GM12878 (cell line): ENCODE measurements around the gene MCTP2. TPM values are rescaled to one million over a fixed set of nuclear protein-coding genes. Genes with fewer than 3 reads are reported as not detected.

Experiments
- ATAC-seq: fragments of 200-7000 bp; cut with Tn5 transposase; 3 replicates; pipeline ENCODE4 v1.9.1; 2020; ENCODE audit warnings: mild to moderate bottlenecking, moderate library complexity
- BruUV-seq: library from RNA; stranded (reverse); fragments of 400-500 nt; replicated peaks from 2 replicates; lab custom pipeline; 2021; lab: Mats Ljungman, UMichigan
- CTCF ChIA-PET: fragments of 300-600 bp; sonication (Branson Sonifier 250); formaldehyde crosslinking; extraction: SDS; loops from one replicate; lab custom pipeline; 2021; ENCODE audit warnings: inconsistent platforms; lab: Yijun Ruan, JAX
- POLR2A ChIA-PET: fragments of 350-600 bp; formaldehyde crosslinking; extraction: SDS; loops from one replicate; lab custom pipeline; 2021; ENCODE audit warnings: inconsistent platforms; lab: Charles Lee
- RAD21 ChIA-PET: fragments of 300-600 bp; sonication (Branson Sonifier 250); formaldehyde crosslinking; loops from one replicate; lab custom pipeline; 2023; ENCODE audit warnings: antibody characterized with exemption; ENCODE audit not compliant: unreplicated experiment; lab: Charles Lee
- SMC1A ChIA-PET: fragments of 300-600 bp; sonication (Branson Sonifier 250); formaldehyde crosslinking; loops from one replicate; lab custom pipeline; 2023; ENCODE audit not compliant: unreplicated experiment, uncharacterized antibody; lab: Charles Lee
- DNase-seq: peaks from one replicate; pipeline ENCODE4 v3.0.0-alpha.2; 2011; ENCODE audit warnings: low read depth, low spot score
- FAIRE-seq: peaks from 3 replicates; lab custom pipeline; 2011; peaks lifted over from hg19 to GRCh38; lab: Jason Lieb, UNC
- H2AFZ ChIP-seq: 2 replicates; pipeline ENCODE4 v1.6.0; 2011; ENCODE audit warnings: low read depth, low read length, control low read depth; ENCODE audit not compliant: control insufficient read depth
- H3K27ac ChIP-seq: 2 replicates; pipeline ENCODE4 v1.5.1; 2011; ENCODE audit warnings: control low read depth; ENCODE audit not compliant: control insufficient read depth, insufficient read depth
- H3K27me3 ChIP-seq, 2 experiments: replicated peaks in 1 of 2; 2 replicates each; pipeline versions ENCODE4 v1.6.0 to v1.6.1; 2011; ENCODE audit warnings: low read length in 1 of 2; ENCODE audit not compliant: control insufficient read depth in 2 of 2, insufficient read depth in 2 of 2
- H3K36me3 ChIP-seq, 2 experiments: 2 replicates each; pipeline ENCODE4 v1.5.1; 2011; ENCODE audit warnings: low read length in 1 of 2; ENCODE audit not compliant: control insufficient read depth in 2 of 2, insufficient read depth in 2 of 2
- H3K4me1 ChIP-seq: 2 replicates; pipeline ENCODE4 v1.6.1; 2011; ENCODE audit warnings: mild to moderate bottlenecking, low read length, moderate library complexity, mixed read lengths; ENCODE audit not compliant: control insufficient read depth, insufficient read depth
- H3K4me2 ChIP-seq: 2 replicates; pipeline ENCODE4 v1.6.0; 2011; ENCODE audit warnings: control low read depth; ENCODE audit not compliant: control insufficient read depth, insufficient read depth
- H3K4me3 ChIP-seq: fragments of 200-600 bp; sonication (generic); 2 replicates; pipeline ENCODE4 v1.5.1; 2016
- H3K79me2 ChIP-seq: 2 replicates; pipeline ENCODE4 v1.6.0; 2011; ENCODE audit warnings: low read length; ENCODE audit not compliant: control insufficient read depth, insufficient read depth
- H3K9ac ChIP-seq: 2 replicates; pipeline ENCODE4 v1.8.0; 2011; ENCODE audit warnings: low read length, control low read depth, mixed read lengths; ENCODE audit not compliant: control insufficient read depth, insufficient read depth
- H3K9me3 ChIP-seq: replicated peaks from 3 replicates; pipeline ENCODE4 v1.5.1; 2011; ENCODE audit warnings: mild to moderate bottlenecking, low read length; ENCODE audit not compliant: control insufficient read depth, insufficient read depth
- H4K20me1 ChIP-seq: 2 replicates; pipeline ENCODE4 v1.6.0; 2011; ENCODE audit not compliant: control insufficient read depth, insufficient read depth
- EZH2 ChIP-seq: IDR thresholded peaks from 2 replicates; pipeline ENCODE4 v1.6.1; 2012; ENCODE audit warnings: low read depth, mild to moderate bottlenecking, control low read depth, inconsistent platforms, low read length, borderline replicate concordance; ENCODE audit not compliant: control insufficient read depth
- NFYA ChIP-seq: IDR thresholded peaks from 2 replicates; pipeline ENCODE4 v1.6.1; 2011; ENCODE audit warnings: low read depth, mild to moderate bottlenecking, low read length, improper control_type of control experiment, borderline replicate concordance
- RUNX3 ChIP-seq: IDR thresholded peaks from 2 replicates; pipeline ENCODE4 v1.6.1; 2012; ENCODE audit warnings: low read length, inconsistent platforms
- SIN3A ChIP-seq: IDR thresholded peaks from 2 replicates; pipeline ENCODE4 v1.6.1; 2012; ENCODE audit warnings: low read depth, low read length, improper control_type of control experiment
- ZNF274 ChIP-seq: IDR thresholded peaks from one replicate; pipeline ENCODE4 v1.8.0; 2011; ENCODE audit not compliant: insufficient read length, insufficient read depth
- WGBS: methylation state at CpG from one replicate; pipeline ENCODE4 v1.1.6; 2016; ENCODE audit warnings: low lambda C conversion rate; ENCODE audit not compliant: insufficient replicate concordance, insufficient coverage; ENCODE audit errors: missing lambda C conversion rate; 5-methylcytosine and 5-hydroxymethylcytosine counted together
- in situ Hi-C: fragments of 300-500 bp; cut with MboI; formaldehyde crosslinking; loops from 9 replicates; pipeline ENCODE4 v1.14.3; 2018; ENCODE audit warnings: mixed read lengths
- intact Hi-C: fragments of 100-400 bp; cut with micrococcal nuclease; formaldehyde crosslinking; loops from one replicate; pipeline ENCODE4 v1.14.2; 2022; ENCODE audit not compliant: unreplicated experiment
- polyA plus RNA-seq, 11 experiments: library from polyadenylated mRNA; depleted of rRNA in 4 of 11; unstranded in 6 of 11; stranded (reverse) in 5 of 11; fragments of >200 nt; fragmentation: Nextera tagmentation in 4 of 11; fragmentation: Illumina TruSeq in 1 of 11; extraction: Ambion mirVana in 4 of 11; extraction: Trizol in 1 of 11; gene quantifications; 1 replicate in 1 of 11; 2 replicates in 10 of 11; pipeline versions ENCODE4 v1.2.1 to v1.2.3, GENCODE V29; 2011 to 2016; ENCODE audit warnings: inconsistent platforms in 2 of 11, missing spikeins in 2 of 11, low read depth in 1 of 11
- total RNA-seq, 4 experiments: library from RNA; depleted of rRNA in 3 of 4; stranded (reverse); fragments of >200 nt in 3 of 4; fragmentation: Illumina TruSeq in 1 of 4; extraction: Trizol in 1 of 4; gene quantifications; 2 replicates each; pipeline versions ENCODE4 v1.2.1 to v1.2.3, GENCODE V29; 2013 to 2021
- TF ChIP-seq, protein P1 (sequence below): fragments of 450-650 bp; conservative IDR thresholded peaks from 2 replicates; pipeline ENCODE4 v1.6.1; 2017; ENCODE audit warnings: mild to moderate bottlenecking, moderate library complexity
- TF ChIP-seq, protein P2 (sequence below): fragments of 450-650 bp; IDR thresholded peaks from 2 replicates; pipeline ENCODE4 v1.6.1; 2014; ENCODE audit warnings: mild to moderate bottlenecking
- TF ChIP-seq, protein P3 (sequence below): fragments of 450-650 bp; IDR thresholded peaks from 2 replicates; pipeline ENCODE4 v1.6.1; 2018; ENCODE audit warnings: mild to moderate bottlenecking, low read depth, moderate library complexity; ENCODE audit not compliant: partially characterized antibody
- TF ChIP-seq, protein P4 (sequence below): fragments of 150-350 bp; IDR thresholded peaks from 2 replicates; pipeline ENCODE4 v1.6.1; 2016; ENCODE audit warnings: low read depth, low read length
- TF ChIP-seq, protein P5 (sequence below): fragments of 450-650 bp; IDR thresholded peaks from 2 replicates; pipeline ENCODE4 v1.6.1; 2017; ENCODE audit warnings: borderline replicate concordance
- TF ChIP-seq, protein P6 (sequence below): IDR thresholded peaks from 2 replicates; pipeline ENCODE4 v1.6.1; 2012; ENCODE audit warnings: low read depth, low read length, improper control_type of control experiment

The MCTP2 gene
- total and polyA plus RNA-seq, 10 of the 15 experiments (the other 5 are each of a cell fraction or from before 2014, with no cell fraction given): 0.24 to 48.5 (median 0.88) TPM

DNA sequence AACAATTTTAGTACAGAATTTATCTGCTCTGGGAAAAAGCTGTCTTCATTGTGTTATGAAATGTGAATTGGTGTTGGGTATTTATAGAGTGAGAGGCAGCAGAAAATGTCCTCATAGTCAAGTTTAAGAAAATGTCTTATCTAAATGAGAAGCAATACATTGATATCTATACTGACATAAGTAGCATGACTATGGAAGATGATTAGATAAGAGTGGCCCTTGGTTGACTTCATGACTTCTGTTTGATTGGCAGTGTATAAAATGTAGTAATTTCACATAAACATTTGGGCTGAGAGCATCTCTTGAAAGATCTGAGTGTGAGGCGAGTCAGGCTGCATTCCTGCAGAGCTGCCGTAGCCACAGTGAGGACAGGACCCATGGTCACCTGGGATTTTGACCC is 19.4 kb downstream of the MCTP2 start:
- Histone ChIP-seq H3K4me3 (no peak overlapping the region), H4K20me1 (no peaks in the 10 kb centered on the region), H3K9ac (no peak overlapping the region), H3K27me3 (no peaks in the 10 kb centered on the region), H3K79me2 (no peaks in the 10 kb centered on the region), H3K36me3 (no peaks in the 10 kb centered on the region), H3K27ac (no peak overlapping the region), H2AFZ (no peak overlapping the region), H3K4me1 (no peaks in the 10 kb centered on the region), H3K9me3 (no peaks in the 10 kb centered on the region; the same call in 2 of the 3 replicates), H3K4me2 (no peak overlapping the region)
- RAD21 ChIA-PET: interaction anchor here (1.1 kb wide), 1 partner anchor 21 kb away, joined by 4 read pairs; no protein-coding TSS in a partner anchor
- no peak for DNase-seq
- BruUV-seq: no TSS peak
- no peak for FAIRE-seq
- WGBS: 57% methylated on average over 2 of the region's 2 CpGs
- ATAC-seq: no peak
- POLR2A ChIA-PET: interaction anchor here (1.3 to 2.4 kb wide), 2 partner anchors 10 to 12 kb away, joined by 3 to 8 read pairs; no protein-coding TSS in a partner anchor
- in situ Hi-C loops (no loop called here), intact Hi-C loops (no loop called here)
- SMC1A ChIA-PET: interaction anchor here (0.8 to 8.9 kb wide), 5 partner anchors 11 to 72 kb away, joined by 3 to 82 read pairs (median 4); no protein-coding TSS in a partner anchor
- CTCF ChIA-PET: interaction anchor here (0.8 to 5.7 kb wide), 2 partner anchors 11 to 73 kb away, joined by 3 to 24 read pairs; no protein-coding TSS in a partner anchor
- TF ChIP-seq, protein P1, sequence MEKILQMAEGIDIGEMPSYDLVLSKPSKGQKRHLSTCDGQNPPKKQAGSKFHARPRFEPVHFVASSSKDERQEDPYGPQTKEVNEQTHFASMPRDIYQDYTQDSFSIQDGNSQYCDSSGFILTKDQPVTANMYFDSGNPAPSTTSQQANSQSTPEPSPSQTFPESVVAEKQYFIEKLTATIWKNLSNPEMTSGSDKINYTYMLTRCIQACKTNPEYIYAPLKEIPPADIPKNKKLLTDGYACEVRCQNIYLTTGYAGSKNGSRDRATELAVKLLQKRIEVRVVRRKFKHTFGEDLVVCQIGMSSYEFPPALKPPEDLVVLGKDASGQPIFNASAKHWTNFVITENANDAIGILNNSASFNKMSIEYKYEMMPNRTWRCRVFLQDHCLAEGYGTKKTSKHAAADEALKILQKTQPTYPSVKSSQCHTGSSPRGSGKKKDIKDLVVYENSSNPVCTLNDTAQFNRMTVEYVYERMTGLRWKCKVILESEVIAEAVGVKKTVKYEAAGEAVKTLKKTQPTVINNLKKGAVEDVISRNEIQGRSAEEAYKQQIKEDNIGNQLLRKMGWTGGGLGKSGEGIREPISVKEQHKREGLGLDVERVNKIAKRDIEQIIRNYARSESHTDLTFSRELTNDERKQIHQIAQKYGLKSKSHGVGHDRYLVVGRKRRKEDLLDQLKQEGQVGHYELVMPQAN: no peak
- TF ChIP-seq, protein P2, sequence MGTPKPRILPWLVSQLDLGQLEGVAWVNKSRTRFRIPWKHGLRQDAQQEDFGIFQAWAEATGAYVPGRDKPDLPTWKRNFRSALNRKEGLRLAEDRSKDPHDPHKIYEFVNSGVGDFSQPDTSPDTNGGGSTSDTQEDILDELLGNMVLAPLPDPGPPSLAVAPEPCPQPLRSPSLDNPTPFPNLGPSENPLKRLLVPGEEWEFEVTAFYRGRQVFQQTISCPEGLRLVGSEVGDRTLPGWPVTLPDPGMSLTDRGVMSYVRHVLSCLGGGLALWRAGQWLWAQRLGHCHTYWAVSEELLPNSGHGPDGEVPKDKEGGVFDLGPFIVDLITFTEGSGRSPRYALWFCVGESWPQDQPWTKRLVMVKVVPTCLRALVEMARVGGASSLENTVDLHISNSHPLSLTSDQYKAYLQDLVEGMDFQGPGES: no peak
- no peak for TF ChIP-seq NFYA
- TF ChIP-seq, protein P3, sequence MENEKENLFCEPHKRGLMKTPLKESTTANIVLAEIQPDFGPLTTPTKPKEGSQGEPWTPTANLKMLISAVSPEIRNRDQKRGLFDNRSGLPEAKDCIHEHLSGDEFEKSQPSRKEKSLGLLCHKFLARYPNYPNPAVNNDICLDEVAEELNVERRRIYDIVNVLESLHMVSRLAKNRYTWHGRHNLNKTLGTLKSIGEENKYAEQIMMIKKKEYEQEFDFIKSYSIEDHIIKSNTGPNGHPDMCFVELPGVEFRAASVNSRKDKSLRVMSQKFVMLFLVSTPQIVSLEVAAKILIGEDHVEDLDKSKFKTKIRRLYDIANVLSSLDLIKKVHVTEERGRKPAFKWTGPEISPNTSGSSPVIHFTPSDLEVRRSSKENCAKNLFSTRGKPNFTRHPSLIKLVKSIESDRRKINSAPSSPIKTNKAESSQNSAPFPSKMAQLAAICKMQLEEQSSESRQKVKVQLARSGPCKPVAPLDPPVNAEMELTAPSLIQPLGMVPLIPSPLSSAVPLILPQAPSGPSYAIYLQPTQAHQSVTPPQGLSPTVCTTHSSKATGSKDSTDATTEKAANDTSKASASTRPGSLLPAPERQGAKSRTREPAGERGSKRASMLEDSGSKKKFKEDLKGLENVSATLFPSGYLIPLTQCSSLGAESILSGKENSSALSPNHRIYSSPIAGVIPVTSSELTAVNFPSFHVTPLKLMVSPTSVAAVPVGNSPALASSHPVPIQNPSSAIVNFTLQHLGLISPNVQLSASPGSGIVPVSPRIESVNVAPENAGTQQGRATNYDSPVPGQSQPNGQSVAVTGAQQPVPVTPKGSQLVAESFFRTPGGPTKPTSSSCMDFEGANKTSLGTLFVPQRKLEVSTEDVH: no peak
- TF ChIP-seq, protein P4, sequence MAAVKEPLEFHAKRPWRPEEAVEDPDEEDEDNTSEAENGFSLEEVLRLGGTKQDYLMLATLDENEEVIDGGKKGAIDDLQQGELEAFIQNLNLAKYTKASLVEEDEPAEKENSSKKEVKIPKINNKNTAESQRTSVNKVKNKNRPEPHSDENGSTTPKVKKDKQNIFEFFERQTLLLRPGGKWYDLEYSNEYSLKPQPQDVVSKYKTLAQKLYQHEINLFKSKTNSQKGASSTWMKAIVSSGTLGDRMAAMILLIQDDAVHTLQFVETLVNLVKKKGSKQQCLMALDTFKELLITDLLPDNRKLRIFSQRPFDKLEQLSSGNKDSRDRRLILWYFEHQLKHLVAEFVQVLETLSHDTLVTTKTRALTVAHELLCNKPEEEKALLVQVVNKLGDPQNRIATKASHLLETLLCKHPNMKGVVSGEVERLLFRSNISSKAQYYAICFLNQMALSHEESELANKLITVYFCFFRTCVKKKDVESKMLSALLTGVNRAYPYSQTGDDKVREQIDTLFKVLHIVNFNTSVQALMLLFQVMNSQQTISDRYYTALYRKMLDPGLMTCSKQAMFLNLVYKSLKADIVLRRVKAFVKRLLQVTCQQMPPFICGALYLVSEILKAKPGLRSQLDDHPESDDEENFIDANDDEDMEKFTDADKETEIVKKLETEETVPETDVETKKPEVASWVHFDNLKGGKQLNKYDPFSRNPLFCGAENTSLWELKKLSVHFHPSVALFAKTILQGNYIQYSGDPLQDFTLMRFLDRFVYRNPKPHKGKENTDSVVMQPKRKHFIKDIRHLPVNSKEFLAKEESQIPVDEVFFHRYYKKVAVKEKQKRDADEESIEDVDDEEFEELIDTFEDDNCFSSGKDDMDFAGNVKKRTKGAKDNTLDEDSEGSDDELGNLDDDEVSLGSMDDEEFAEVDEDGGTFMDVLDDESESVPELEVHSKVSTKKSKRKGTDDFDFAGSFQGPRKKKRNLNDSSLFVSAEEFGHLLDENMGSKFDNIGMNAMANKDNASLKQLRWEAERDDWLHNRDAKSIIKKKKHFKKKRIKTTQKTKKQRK: no peak
- TF ChIP-seq RUNX3: no peak
- no peak for TF ChIP-seq SIN3A
- TF ChIP-seq ZNF274: no peak
- TF ChIP-seq, protein P5, sequence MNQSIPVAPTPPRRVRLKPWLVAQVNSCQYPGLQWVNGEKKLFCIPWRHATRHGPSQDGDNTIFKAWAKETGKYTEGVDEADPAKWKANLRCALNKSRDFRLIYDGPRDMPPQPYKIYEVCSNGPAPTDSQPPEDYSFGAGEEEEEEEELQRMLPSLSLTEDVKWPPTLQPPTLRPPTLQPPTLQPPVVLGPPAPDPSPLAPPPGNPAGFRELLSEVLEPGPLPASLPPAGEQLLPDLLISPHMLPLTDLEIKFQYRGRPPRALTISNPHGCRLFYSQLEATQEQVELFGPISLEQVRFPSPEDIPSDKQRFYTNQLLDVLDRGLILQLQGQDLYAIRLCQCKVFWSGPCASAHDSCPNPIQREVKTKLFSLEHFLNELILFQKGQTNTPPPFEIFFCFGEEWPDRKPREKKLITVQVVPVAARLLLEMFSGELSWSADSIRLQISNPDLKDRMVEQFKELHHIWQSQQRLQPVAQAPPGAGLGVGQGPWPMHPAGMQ: no peak
- TF ChIP-seq, protein P6, sequence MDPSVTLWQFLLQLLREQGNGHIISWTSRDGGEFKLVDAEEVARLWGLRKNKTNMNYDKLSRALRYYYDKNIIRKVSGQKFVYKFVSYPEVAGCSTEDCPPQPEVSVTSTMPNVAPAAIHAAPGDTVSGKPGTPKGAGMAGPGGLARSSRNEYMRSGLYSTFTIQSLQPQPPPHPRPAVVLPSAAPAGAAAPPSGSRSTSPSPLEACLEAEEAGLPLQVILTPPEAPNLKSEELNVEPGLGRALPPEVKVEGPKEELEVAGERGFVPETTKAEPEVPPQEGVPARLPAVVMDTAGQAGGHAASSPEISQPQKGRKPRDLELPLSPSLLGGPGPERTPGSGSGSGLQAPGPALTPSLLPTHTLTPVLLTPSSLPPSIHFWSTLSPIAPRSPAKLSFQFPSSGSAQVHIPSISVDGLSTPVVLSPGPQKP: no peak
- TF ChIP-seq EZH2: no peak
